ENCODE measurements around the gene MRPS21.

GRCh38 chr1:150268705-150269403 lies 24.8 kb upstream of the MRPS21 start, which contains the start of gene APH1A:
- peak in 1 of 2 donors; percentile 64 for TF ChIP-seq POLR2A (IDR thresholded peaks at IDR 0.05)
- no peak for TF ChIP-seq CTCF (IDR thresholded peaks at IDR 0.05)

Data from thyroid gland (tissue), 4 donors.